ENCODE results near the gene NTN1.

DNA sequence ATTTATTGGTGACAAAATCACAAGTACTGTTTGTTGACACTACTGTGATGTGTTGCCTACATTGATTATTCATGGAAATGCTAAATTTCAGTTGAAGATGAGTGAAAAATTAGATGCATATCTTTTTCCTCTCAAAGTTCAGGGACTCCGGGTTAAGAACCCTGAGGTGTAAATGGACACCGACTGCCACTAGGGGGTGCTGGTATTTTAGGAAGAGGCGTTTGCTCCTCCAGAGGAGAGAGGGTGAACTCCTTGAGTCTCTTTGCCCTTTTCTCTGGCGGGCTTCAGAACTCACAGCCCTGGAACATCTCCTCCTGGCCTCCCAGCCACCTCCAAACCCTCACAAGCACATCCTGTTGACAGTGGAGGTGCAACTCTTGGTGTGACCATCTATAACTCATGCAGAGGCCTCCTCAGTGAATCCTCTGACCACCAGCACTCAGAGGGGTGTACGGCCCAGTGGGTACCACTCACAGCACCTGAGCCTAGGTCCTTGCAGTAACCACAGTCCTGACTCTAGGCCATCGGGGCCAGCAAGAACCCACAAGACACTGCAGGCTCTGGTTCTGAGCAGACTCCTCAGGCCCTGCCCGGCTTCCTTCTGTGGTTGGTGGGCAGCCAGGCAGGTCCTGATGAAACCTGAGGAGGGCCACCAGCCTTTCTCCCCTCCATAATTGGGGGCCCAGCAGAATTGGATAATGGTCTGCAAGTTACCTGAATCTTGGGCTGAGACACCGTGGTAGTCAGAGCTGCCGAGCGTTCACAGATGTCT, 29.6 kb upstream of the NTN1 start:
- TF ChIP-seq, protein P1, sequence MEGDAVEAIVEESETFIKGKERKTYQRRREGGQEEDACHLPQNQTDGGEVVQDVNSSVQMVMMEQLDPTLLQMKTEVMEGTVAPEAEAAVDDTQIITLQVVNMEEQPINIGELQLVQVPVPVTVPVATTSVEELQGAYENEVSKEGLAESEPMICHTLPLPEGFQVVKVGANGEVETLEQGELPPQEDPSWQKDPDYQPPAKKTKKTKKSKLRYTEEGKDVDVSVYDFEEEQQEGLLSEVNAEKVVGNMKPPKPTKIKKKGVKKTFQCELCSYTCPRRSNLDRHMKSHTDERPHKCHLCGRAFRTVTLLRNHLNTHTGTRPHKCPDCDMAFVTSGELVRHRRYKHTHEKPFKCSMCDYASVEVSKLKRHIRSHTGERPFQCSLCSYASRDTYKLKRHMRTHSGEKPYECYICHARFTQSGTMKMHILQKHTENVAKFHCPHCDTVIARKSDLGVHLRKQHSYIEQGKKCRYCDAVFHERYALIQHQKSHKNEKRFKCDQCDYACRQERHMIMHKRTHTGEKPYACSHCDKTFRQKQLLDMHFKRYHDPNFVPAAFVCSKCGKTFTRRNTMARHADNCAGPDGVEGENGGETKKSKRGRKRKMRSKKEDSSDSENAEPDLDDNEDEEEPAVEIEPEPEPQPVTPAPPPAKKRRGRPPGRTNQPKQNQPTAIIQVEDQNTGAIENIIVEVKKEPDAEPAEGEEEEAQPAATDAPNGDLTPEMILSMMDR (conservative IDR thresholded peaks at IDR 0.05): peak; percentile 74
- TF ChIP-seq EZH2 (IDR thresholded peaks at IDR 0.05; ENCODE audit: low read depth): no peak

All from PC-9 (cell line).